Fibroblast of lung (primary cell): ENCODE data around the gene PTTG1IP2.

Experiments used
- EZH2 ChIP-seq: IDR thresholded peaks from 2 replicates; pipeline ENCODE4 v1.5.1; 2012; ENCODE audit warnings: low read length, control low read depth, mild to moderate bottlenecking; ENCODE audit errors: missing control alignments
- TF ChIP-seq, protein P1 (sequence below), 2 donors: IDR thresholded peaks in 1 of 2; conservative IDR thresholded peaks in 1 of 2; 1 replicate in 1 of 2; 2 replicates in 1 of 2; pipeline ENCODE4 v1.5.1; 2011 to 2012; ENCODE audit warnings: low read length in 2 of 2, control low read depth in 1 of 2, inconsistent platforms in 1 of 2, low read depth in 1 of 2, mild to moderate bottlenecking in 1 of 2

- TF ChIP-seq, protein P1, sequence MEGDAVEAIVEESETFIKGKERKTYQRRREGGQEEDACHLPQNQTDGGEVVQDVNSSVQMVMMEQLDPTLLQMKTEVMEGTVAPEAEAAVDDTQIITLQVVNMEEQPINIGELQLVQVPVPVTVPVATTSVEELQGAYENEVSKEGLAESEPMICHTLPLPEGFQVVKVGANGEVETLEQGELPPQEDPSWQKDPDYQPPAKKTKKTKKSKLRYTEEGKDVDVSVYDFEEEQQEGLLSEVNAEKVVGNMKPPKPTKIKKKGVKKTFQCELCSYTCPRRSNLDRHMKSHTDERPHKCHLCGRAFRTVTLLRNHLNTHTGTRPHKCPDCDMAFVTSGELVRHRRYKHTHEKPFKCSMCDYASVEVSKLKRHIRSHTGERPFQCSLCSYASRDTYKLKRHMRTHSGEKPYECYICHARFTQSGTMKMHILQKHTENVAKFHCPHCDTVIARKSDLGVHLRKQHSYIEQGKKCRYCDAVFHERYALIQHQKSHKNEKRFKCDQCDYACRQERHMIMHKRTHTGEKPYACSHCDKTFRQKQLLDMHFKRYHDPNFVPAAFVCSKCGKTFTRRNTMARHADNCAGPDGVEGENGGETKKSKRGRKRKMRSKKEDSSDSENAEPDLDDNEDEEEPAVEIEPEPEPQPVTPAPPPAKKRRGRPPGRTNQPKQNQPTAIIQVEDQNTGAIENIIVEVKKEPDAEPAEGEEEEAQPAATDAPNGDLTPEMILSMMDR (conservative IDR thresholded peaks at IDR 0.05 in 1 of 2, IDR thresholded peaks at IDR 0.05 in 1 of 2; ENCODE audit: low read depth in 1 of 2, low read length in 2 of 2), result no peak
- TF ChIP-seq EZH2, result no peak
Measured at GRCh38 chr7:90511776-90512175, 42.3 kb downstream of the PTTG1IP2 start.
